Measurements from ENCODE around the gene SLC12A8.

The SLC12A8 gene

DNA sequence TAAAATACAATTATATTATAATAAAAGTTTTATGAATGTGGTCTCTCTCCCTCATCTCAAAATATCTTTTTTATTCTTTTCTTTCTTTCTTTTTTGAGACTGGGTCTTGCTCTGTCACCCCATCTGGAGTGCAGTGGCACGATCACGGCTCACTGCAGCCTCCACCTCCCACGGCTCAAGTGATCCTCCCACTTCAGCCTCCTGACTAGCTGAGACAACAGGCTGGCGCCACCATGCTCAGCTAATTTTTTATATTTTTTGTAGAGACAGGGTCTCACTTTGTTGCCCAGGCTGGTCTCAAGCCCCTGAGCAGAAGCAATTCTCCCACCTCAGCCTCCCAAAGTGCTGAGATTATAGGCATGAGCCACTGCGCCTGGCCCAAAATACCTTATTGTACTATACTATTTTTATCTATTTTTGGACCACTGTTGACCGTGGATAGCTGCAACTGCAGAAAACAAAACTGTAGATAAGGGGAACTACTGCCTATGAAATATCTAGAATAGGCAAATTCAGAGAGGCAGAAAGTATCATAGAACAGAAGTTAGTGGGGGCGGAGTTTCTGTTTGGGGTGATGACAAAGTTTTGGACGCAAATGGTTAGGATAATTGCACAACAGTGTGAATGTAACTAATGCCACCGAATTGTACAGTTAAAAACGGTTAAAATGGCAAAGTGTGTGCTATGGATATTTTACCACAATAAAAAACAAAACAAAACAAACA is 66.6 kb downstream of the SLC12A8 start:
- Histone ChIP-seq H3K36me3 (replicated peaks in 1 of 2; ENCODE audit: control insufficient read depth in 2 of 2, insufficient read depth in 2 of 2, low read length in 2 of 2) (no peaks in the 10 kb centered on the region), H3K9ac (ENCODE audit: low read depth, low read length, poor library complexity) (no peak overlapping the region), H3K4me1 (ENCODE audit: control insufficient read depth in 2 of 2, insufficient read depth in 1 of 2, low read depth in 1 of 2, low read length in 2 of 2) (peaks cover 19 to 24% of the 10 kb centered on the region in 2 donors), H2AFZ (ENCODE audit: low read length) (no peak overlapping the region), H3K9me3 (replicated peaks in 1 of 2; ENCODE audit: control insufficient read depth in 2 of 2, insufficient read depth in 1 of 2, low read depth in 1 of 2, low read length in 2 of 2) (peaks cover 0 to 10% of the 10 kb centered on the region in 2 donors), H4K8ac (ENCODE audit: low read depth, low read length) (no peak overlapping the region), H3K18ac (ENCODE audit: low read length) (no peak overlapping the region), H3K79me1 (ENCODE audit: low read depth, low read length) (no peaks in the 10 kb centered on the region), H2BK12ac (ENCODE audit: low read length) (no peak overlapping the region), H2BK5ac (ENCODE audit: low read length) (no peak overlapping the region), H3K27ac (replicated peaks; ENCODE audit: low read length) (no peak overlapping the region), H3K4ac (ENCODE audit: low read length) (no peak overlapping the region), H3K23ac (ENCODE audit: low read depth, low read length, poor library complexity) (no peak overlapping the region), H3K27me3 (ENCODE audit: control insufficient read depth in 3 of 3, insufficient read depth in 3 of 3, low read depth in 1 of 3, low read length in 3 of 3) (peaks cover 0 to 4% (median 0%) of the 10 kb centered on the region in 3 experiments), H2BK15ac (ENCODE audit: low read length) (no peak overlapping the region), H3K14ac (ENCODE audit: low read length) (no peak overlapping the region), H3K4me2 (ENCODE audit: insufficient read depth, low read length, poor library complexity, severe bottlenecking) (no peak overlapping the region), H4K91ac (ENCODE audit: low read depth, low read length, poor library complexity) (no peak overlapping the region), H2AK5ac (ENCODE audit: low read depth, low read length) (no peak overlapping the region), H2BK120ac (ENCODE audit: low read depth, low read length) (no peak overlapping the region), H3K4me3 (ENCODE audit: low read length in 2 of 2) (no peak overlapping the region)
- WGBS, 2 donors (ENCODE audit: extremely low coverage in 2 of 2, insufficient read length in 2 of 2, insufficient replicate concordance in 1 of 2): no CpG with 5 or more reads among the region's 10 CpGs
- no peak for DNase-seq (ENCODE audit: low spot score)

DNA sequence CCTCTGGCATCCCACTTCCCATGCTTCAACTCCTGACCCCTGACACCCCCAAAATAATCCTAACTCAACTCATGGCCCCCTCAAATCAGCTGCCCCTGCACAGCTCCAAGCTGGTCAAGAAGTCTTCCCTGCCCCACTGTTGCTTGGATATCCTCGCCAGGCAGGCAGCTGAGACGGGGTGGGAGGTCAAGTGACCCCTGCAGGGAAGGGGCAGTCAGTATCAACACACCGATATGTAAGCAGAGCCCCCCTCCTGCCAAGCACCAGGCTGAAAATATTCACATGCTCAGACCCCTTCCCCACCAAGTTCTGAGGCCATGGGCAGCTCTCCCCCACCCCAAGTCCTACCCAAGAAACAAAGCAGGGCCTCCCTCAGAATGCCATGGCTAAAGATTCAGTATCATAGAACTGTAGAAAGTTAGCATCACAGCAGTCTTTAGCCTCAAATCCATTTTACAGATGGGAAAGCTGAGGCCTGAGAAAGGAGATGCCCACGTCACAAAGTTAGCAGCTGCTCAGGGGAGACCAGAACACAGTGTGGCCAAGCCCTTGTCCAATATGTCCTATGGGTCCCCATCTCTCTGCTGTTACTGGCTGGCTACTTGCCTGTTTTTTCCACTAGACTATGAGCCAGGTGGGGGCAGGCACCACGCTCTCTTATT is 67.8 kb downstream of the SLC12A8 start:
- no peak overlapping the region for H4K8ac ChIP-seq (ENCODE audit: low read depth, low read length)
- no CpG with 5 or more reads among the region's 5 CpGs for WGBS, 2 donors (ENCODE audit: extremely low coverage in 2 of 2, insufficient read length in 2 of 2, insufficient replicate concordance in 1 of 2)
- no peak overlapping the region for H2BK5ac ChIP-seq (ENCODE audit: low read length)
- no peaks in the 10 kb centered on the region for H3K79me1 ChIP-seq (ENCODE audit: low read depth, low read length)
- H3K4me2 ChIP-seq (ENCODE audit: insufficient read depth, low read length, poor library complexity, severe bottlenecking): no peak overlapping the region
- H3K4me1 ChIP-seq (ENCODE audit: control insufficient read depth in 2 of 2, insufficient read depth in 1 of 2, low read depth in 1 of 2, low read length in 2 of 2): peaks cover 19 to 24% of the 10 kb centered on the region in 2 donors
- no peak overlapping the region for H3K27ac ChIP-seq (replicated peaks; ENCODE audit: low read length)
- no peak overlapping the region for H4K91ac ChIP-seq (ENCODE audit: low read depth, low read length, poor library complexity)
- no peak overlapping the region for H2AFZ ChIP-seq (ENCODE audit: low read length)
- H3K4me3 ChIP-seq (ENCODE audit: low read length in 2 of 2): no peak overlapping the region
- DNase-seq (ENCODE audit: low spot score): no peak
- peaks cover 0 to 4% (median 0%) of the 10 kb centered on the region in 3 experiments for H3K27me3 ChIP-seq (ENCODE audit: control insufficient read depth in 3 of 3, insufficient read depth in 3 of 3, low read depth in 1 of 3, low read length in 3 of 3)
- no peaks in the 10 kb centered on the region for H3K36me3 ChIP-seq (replicated peaks in 1 of 2; ENCODE audit: control insufficient read depth in 2 of 2, insufficient read depth in 2 of 2, low read length in 2 of 2)
- H2BK15ac ChIP-seq (ENCODE audit: low read length): no peak overlapping the region
- no peak overlapping the region for H3K9ac ChIP-seq (ENCODE audit: low read depth, low read length, poor library complexity)
- H3K23ac ChIP-seq (ENCODE audit: low read depth, low read length, poor library complexity): no peak overlapping the region
- H3K18ac ChIP-seq (ENCODE audit: low read length): peak overlapping the region; percentile 5
- no peak overlapping the region for H2BK12ac ChIP-seq (ENCODE audit: low read length)
- H3K9me3 ChIP-seq (replicated peaks in 1 of 2; ENCODE audit: control insufficient read depth in 2 of 2, insufficient read depth in 1 of 2, low read depth in 1 of 2, low read length in 2 of 2): peaks cover 0 to 10% of the 10 kb centered on the region in 2 donors
- no peak overlapping the region for H2BK120ac ChIP-seq (ENCODE audit: low read depth, low read length)
- no peak overlapping the region for H3K14ac ChIP-seq (ENCODE audit: low read length)
- no peak overlapping the region for H3K4ac ChIP-seq (ENCODE audit: low read length)
- H2AK5ac ChIP-seq (ENCODE audit: low read depth, low read length): no peak overlapping the region

DNA sequence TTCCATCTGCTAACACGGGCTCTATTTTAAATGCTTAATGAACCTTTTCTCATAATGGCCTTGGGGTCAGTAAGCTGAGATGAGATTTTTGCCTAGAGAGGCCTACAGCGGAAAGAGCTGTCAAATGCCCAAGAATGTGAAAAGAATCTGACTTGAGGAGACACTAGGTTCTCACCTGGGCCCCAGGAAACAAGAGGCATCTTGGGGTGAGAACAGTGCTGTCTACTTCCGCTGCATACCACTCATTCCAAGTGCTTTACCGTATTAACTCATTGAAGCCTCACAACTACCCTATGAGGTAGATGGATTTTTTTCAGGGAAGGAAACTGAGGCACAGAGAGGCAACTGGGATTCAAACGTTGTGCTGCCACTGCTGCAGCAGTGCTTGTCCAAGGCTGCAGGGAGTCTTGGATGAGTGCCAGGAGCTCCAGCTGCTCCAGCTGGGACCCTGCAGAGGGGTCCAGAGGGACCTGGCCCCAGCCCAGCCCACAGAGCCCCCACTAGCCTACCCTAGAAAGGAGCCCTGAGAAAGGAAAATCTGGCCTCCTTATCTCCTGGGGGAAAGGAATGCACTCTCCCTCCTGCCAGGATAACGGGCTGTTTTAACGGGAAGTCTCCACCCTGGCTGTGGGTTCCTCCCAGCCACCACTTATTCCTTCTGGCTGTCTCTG is 68.4 kb downstream of the SLC12A8 start:
- Histone ChIP-seq H3K9me3 (replicated peaks in 1 of 2; ENCODE audit: control insufficient read depth in 2 of 2, insufficient read depth in 1 of 2, low read depth in 1 of 2, low read length in 2 of 2) (peaks cover 0 to 10% of the 10 kb centered on the region in 2 donors), H3K4me2 (ENCODE audit: insufficient read depth, low read length, poor library complexity, severe bottlenecking) (no peak overlapping the region), H2BK12ac (ENCODE audit: low read length) (no peak overlapping the region), H4K91ac (ENCODE audit: low read depth, low read length, poor library complexity) (no peak overlapping the region), H3K14ac (ENCODE audit: low read length) (no peak overlapping the region), H3K9ac (ENCODE audit: low read depth, low read length, poor library complexity) (no peak overlapping the region), H4K8ac (ENCODE audit: low read depth, low read length) (no peak overlapping the region), H3K4ac (ENCODE audit: low read length) (no peak overlapping the region), H2BK120ac (ENCODE audit: low read depth, low read length) (no peak overlapping the region), H3K4me3 (ENCODE audit: low read length in 2 of 2) (no peak overlapping the region), H3K27me3 (ENCODE audit: control insufficient read depth in 3 of 3, insufficient read depth in 3 of 3, low read depth in 1 of 3, low read length in 3 of 3) (peaks cover 0 to 4% (median 0%) of the 10 kb centered on the region in 3 experiments), H3K4me1 (ENCODE audit: control insufficient read depth in 2 of 2, insufficient read depth in 1 of 2, low read depth in 1 of 2, low read length in 2 of 2) (peaks cover 19 to 24% of the 10 kb centered on the region in 2 donors), H3K36me3 (replicated peaks in 1 of 2; ENCODE audit: control insufficient read depth in 2 of 2, insufficient read depth in 2 of 2, low read length in 2 of 2) (no peaks in the 10 kb centered on the region), H2BK5ac (ENCODE audit: low read length) (no peak overlapping the region), H3K18ac (ENCODE audit: low read length) (peak overlapping the region; percentile 40), H3K79me1 (ENCODE audit: low read depth, low read length) (no peaks in the 10 kb centered on the region), H2AFZ (ENCODE audit: low read length) (no peak overlapping the region), H3K23ac (ENCODE audit: low read depth, low read length, poor library complexity) (no peak overlapping the region), H2BK15ac (ENCODE audit: low read length) (no peak overlapping the region), H3K27ac (replicated peaks; ENCODE audit: low read length) (no peak overlapping the region), H2AK5ac (ENCODE audit: low read depth, low read length) (no peak overlapping the region)
- DNase-seq (ENCODE audit: low spot score): no peak
- no CpG with 5 or more reads among the region's 7 CpGs for WGBS, 2 donors (ENCODE audit: extremely low coverage in 2 of 2, insufficient read length in 2 of 2, insufficient replicate concordance in 1 of 2)

DNA sequence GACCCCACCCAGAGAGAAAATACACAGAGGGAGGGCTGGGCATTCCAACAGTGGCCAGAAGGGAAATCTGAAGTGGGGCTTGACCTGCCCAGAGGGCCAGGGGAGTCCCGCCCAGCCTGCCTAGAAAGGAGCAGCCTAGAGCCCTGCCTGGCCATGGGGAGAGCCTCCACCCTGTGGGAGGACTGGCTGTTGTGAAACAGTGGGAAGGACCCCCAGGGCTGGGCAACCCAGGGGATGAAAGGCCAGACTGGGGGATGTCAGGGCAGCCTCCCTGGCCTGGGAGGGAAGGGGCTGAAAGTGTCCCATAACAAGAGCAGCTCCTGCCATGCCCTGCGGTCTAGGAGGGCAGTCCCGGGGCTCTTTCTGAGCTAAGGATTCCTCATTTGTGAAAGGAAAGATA is 69.0 kb downstream of the SLC12A8 start:
- Histone ChIP-seq H2AFZ (ENCODE audit: low read length) (peak overlapping the region; percentile 30), H3K27ac (replicated peaks; ENCODE audit: low read length) (no peak overlapping the region), H3K36me3 (replicated peaks in 1 of 2; ENCODE audit: control insufficient read depth in 2 of 2, insufficient read depth in 2 of 2, low read length in 2 of 2) (no peaks in the 10 kb centered on the region), H2BK15ac (ENCODE audit: low read length) (peak overlapping the region; percentile 18), H3K4ac (ENCODE audit: low read length) (no peak overlapping the region), H3K27me3 (ENCODE audit: control insufficient read depth in 3 of 3, insufficient read depth in 3 of 3, low read depth in 1 of 3, low read length in 3 of 3) (peaks cover 0 to 4% (median 0%) of the 10 kb centered on the region in 3 experiments), H2BK5ac (ENCODE audit: low read length) (no peak overlapping the region), H2AK5ac (ENCODE audit: low read depth, low read length) (peak overlapping the region; percentile 23), H3K79me1 (ENCODE audit: low read depth, low read length) (no peaks in the 10 kb centered on the region), H4K8ac (ENCODE audit: low read depth, low read length) (no peak overlapping the region), H3K4me3 (ENCODE audit: low read length in 2 of 2) (no peak overlapping the region), H3K18ac (ENCODE audit: low read length) (peak overlapping the region; percentile 69), H3K4me1 (ENCODE audit: control insufficient read depth in 2 of 2, insufficient read depth in 1 of 2, low read depth in 1 of 2, low read length in 2 of 2) (peaks cover 19 to 24% of the 10 kb centered on the region in 2 donors), H4K91ac (ENCODE audit: low read depth, low read length, poor library complexity) (no peak overlapping the region), H3K23ac (ENCODE audit: low read depth, low read length, poor library complexity) (no peak overlapping the region), H3K9ac (ENCODE audit: low read depth, low read length, poor library complexity) (no peak overlapping the region), H3K4me2 (ENCODE audit: insufficient read depth, low read length, poor library complexity, severe bottlenecking) (no peak overlapping the region), H2BK120ac (ENCODE audit: low read depth, low read length) (no peak overlapping the region), H3K9me3 (replicated peaks in 1 of 2; ENCODE audit: control insufficient read depth in 2 of 2, insufficient read depth in 1 of 2, low read depth in 1 of 2, low read length in 2 of 2) (peaks cover 0 to 10% of the 10 kb centered on the region in 2 donors), H3K14ac (ENCODE audit: low read length) (no peak overlapping the region), H2BK12ac (ENCODE audit: low read length) (no peak overlapping the region)
- DNase-seq (ENCODE audit: low spot score): no peak
- WGBS, 2 donors (ENCODE audit: extremely low coverage in 2 of 2, insufficient read length in 2 of 2, insufficient replicate concordance in 1 of 2): no CpG with 5 or more reads among the region's 3 CpGs

Measured in neuronal stem cell (in vitro differentiated cells).